Stimulated activated CD8-positive, alpha-beta memory T cell treated with anti-CD3 and anti-CD28 coated beads, Interleukin-12 subunit alpha, Interleukin-12 subunit beta, amount 100 ng/mL, for 4 hours (primary cell): Measurements from ENCODE around the gene EPHB1.

Source experiments
- DNase-seq: peaks from one replicate; pipeline ENCODE4 v3.0.0-alpha.2; 2020; ENCODE audit warnings: low read depth

The EPHB1 gene

DNA sequence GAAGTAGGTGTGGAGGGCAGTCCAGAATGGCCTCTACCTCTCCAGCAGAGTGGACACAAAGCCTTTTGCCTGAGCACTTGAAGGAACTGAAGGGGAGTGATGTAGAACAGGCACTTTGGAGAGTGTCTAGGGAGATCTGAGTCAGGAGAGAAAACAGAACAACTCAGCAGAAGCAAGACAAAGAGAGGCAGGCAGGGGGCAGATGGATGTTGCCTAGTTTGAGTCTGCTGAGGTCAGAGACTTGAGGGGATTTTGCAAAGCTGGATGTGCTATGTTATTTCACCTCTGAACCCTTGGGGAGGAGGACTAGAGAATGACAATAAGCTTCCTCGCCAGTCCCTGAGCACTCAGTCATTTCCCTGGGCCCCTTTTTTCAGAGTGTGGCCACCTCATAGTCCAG is 366.4 kb downstream of the EPHB1 start:
- no peak for DNase-seq

DNA sequence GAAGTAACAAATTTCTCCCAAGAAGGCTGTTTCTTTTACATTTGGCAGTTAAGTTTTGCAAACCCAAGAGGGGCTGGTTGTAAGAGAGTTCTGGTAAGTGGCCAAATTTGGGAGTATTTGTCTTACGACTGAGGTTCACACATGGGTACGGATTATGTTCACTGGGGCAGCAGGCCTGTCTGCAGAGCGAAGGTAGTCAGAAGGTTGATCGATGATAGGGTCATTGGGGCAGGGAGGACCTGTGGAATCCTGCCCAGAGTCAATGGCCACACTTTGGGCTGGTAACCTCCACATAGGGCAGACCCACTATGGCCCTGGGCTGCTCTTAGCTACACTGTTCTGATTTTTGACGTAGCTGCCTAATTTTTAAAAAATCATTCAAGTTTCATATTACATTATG is 368.6 kb downstream of the EPHB1 start:
- DNase-seq = no peak

DNA sequence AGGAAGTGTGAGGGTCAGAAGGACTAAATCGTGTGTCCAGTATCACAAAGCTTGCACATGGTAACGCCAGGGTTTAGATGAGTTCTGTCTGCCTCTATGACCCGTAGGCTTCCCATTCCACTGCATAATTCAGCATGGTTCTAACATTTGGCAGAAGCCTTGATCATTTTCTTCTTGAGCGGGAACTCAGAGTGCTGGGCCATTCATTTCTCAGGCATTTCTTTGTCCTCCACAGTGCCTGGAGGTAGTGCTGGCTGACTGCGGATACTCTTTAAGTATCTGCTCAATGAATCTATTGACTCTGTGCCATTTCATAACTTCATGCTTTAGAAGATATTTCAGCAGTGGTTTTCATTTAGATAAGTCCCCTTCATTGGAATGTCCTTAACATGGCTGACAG is 370.2 kb downstream of the EPHB1 start:
- DNase-seq = no peak

DNA sequence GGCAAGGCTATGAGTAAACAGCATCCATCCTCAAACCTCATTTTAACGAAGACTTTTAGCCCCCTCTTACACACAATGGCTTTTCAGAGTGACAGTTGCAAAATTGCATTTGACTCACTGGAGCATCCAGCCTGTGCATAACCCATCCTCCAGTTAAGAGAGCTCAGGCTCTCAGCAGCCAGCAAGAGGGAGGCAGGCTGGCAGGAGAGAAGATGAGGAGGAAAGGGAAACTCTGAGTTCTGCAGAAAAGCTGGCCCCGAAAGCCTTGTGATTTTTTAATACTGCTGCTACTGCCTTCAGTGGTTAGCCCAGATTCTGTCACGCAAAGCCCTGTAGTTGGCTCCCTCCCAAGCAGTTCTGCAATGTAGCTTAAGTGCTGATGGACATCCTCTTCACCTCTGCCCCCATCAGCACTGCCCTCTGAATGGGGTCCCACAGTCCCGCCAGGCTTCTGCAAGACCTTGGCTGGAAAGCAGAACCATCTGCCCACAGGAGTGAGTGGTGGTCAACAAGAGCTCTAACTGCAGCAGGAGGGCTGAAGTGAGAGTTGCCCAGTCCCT is 371.3 kb downstream of the EPHB1 start:
- no peak for DNase-seq

DNA sequence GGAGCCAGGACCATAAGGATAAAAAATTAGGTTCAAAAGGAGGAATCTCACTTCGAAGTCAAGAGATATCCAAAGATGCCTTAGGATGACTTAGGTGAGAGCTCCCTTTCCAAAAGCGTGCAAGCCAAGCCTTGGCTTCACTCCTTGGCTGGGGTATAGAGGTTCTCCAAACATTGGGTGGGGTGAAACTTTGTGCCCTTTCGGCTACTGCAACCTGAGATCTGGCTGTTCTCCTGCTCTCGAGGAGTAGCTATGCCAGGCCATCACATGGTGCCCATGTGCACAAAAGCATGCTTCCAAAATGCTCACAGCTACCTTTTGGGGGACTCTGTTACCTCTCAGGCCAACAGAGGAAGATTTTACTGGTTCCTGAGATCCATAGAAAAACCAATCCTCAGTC is 373.8 kb downstream of the EPHB1 start:
- DNase-seq = no peak

DNA sequence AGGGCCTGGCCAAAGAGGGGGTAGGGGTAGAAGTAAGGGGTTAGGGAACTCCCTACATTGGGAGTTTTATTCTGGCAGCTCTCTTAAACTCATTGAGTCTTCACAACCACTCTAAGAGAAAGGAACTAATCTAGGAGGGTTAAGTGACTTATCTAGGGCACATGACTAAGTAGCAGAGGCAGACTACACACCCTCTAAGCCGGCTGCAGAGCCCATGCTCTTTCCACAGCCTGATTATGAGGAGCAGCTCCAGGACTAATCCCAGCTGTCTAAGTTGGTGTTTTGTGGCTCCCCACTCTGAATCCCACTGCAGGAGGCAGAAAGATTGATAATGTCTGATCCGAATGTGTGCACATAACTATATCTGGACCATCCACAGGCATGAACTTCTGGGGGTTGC is 374.6 kb downstream of the EPHB1 start:
- no peak for DNase-seq

DNA sequence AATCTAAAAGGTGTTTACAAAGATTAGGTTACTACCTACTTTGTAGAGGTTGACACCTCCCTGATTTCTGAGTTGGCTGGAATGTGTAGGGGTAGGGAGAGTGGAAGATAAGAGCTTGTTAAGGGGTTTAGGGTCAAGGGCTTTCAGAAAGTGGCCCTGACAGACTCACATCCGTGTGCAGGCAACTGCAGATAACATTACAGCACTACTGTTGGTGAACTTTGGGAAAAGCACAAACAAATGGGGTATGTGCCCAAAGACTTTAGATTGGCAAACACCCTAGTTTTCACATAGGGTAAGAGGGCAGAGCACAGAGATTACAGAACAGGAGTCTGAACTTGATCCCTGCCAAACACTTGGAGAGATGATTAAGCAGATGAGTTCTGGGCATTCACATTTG is 375.7 kb downstream of the EPHB1 start:
- DNase-seq = no peak

DNA sequence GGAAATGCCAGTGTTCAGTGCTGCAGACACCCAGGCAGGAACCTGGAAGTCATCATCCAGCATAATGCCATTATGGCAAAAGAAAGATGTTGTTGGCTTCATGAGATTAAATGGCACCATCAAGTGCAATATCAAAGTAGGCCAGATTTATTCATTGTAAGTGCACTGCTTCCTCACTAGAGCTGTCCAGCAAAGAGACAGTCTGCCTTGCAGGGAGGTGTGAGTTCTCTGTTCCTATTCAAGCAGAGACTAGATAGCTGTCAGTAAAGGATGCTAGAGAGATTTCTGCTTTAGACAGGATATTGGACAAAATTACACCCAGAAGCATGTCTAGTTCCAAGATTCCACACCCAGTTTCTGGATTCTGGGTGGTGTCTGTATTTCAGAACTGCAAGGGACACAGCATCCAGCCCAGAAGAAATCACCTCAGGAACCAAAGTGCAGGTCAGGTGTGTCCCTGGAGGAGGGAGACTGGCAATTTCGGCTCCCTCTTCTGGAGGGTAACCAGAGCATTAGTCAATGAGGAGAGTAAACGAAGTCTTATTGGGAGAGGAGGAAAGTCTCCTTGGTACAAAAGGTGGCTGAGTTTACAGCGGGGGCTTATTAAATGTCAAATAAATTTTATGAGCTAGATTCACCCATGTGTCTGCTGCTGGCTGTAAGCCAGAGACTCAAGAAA is 377.3 kb downstream of the EPHB1 start:
- DNase-seq = no peak

DNA sequence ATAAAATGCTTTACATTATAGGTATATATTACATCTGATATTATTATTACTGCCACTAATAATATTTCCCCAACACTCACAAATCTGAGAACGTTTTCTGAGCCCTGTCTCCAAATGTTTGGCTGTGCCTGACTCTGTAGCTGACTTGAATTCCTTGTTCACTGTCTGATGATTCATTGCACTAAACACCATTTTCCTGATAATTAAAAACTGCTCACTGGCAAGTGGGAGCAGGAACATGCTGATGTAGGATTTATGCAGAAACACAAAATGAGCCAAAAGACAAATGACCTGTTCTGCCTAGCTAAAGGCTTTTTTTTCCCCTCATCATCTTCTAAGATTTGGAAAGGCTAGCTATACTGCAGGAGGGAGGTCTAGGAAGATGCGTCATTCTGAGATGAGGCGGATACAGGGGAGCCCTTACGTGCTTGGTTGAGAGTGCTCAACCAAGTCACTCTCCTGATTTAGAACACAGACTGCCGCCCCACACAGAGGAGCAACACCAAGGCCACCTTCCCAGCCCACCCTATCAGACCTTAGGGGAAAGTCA is 380.7 kb downstream of the EPHB1 start:
- DNase-seq = no peak

DNA sequence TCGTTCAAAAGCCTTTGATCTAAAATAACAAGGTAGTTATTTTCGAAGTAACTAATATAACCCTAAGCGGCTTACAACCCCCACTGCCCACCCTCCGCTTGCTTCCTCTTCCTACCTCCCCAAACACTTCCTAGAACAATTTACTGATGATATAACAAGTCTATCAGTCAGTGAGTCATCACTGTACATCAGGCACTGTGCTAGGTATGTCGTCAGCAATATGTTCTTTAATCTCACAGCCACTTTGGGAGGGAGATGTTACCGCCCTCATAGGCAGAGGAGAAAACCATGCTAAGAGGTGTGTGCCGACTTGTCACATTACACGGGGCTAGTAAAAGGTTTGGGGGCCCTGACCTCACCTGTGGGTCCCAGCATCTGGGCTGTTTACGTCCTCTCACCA is 381.8 kb downstream of the EPHB1 start:
- no peak for DNase-seq

DNA sequence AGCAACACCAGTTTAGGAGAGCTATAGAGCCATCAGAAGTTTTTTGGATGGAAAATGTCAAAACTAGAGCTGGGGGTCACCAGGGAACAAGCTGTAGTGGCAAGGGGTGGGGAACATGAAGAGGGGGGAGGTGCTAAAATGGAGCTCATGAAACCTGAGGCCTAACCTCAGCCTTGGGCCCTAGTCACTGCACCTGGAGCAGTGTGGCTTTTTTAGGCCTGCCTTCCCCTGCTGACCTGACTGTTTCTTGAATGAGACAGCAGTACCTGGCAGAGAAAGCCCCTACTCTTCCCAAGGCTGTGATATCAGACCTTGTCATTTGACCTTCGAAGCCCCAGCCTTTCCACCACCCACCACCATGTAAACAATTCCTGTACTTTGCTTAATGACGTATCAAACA is 383.5 kb downstream of the EPHB1 start:
- no peak for DNase-seq

DNA sequence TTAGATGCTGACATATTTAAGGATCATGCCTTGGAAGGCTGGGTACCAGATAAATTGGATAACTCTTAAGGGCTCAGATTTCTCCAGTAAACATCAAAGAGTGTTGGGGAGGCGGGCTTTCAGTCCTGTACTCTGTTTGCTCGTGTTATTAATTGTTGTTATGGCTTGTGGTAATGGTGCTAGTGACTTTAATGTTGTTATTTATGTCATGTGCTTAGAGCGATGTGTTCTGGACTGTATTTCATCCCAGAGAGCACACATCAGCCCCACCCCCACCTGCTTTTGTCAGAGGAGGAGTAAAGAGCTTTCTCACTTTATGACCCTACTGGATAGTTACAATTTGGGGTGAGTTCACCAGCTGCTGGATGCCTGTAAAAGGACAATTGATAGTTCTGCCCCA is 386.3 kb downstream of the EPHB1 start:
- no peak for DNase-seq

DNA sequence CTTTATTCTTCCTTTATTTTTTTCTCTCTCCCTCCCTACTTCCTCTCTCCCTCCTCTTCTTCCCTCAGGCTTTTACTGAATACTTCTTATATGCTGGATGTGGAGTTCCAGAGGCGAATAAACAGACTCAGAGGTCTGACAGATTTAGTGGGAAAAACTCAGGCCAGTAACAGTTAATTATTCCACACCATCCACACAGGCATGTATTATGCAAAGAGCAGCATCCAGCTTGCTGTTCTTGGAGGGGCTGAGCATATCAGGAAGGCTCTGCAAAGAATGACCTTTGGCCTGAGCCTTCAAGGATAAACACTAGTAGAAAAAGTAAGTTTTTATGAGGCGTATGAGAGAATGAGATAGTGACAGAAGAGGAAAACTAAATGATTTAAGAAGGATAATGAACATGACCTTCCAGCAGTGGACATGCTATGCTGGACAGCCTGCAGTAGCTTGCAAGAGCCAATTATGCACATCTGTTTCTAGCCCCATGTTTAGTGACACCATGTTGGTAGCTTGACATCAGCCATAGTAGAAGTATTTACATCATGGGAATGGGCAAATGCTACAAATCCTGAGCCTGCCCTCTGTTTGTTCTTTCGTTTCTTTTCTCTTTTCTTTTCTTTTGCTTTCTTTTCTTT is 387.4 kb downstream of the EPHB1 start:
- no peak for DNase-seq

DNA sequence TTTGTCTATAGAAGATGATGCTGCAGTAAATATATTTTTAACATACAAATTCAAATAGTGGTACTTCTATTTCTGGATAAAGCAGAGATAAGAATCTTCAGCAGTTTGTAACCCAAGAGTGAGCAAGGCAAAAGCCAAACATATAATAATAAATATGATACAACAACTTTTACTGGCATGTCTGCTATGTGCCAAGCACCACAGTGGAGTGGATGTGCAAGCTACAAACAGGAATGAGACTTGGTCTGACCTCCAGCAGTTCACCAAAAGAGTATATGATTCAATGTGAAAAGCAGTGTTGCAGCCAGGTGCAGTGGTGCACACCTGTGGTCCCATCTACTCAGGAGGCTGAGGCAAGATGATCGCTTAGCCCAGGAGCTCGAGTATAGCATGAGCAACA is 395.6 kb downstream of the EPHB1 start:
- no peak for DNase-seq

DNA sequence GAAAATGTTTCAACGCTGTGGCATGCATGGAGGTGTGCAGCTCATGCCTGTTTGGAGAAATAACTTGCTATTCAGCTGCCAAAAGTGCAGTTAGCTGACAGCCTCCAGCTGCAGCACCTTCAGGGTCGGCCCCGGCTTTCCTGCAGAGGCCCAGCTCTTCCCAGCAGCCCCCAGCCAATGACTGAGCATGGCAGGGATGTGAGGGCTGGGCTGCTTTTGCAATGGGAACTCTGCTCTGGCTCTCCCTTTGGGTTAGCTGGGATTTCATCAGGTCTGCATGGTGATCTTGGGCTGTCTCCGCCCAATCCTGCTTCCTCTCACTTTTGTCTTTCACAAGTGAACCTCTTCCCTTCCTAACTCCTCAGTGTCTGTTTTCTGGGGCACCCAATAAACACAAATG is 396.6 kb downstream of the EPHB1 start:
- DNase-seq = no peak

DNA sequence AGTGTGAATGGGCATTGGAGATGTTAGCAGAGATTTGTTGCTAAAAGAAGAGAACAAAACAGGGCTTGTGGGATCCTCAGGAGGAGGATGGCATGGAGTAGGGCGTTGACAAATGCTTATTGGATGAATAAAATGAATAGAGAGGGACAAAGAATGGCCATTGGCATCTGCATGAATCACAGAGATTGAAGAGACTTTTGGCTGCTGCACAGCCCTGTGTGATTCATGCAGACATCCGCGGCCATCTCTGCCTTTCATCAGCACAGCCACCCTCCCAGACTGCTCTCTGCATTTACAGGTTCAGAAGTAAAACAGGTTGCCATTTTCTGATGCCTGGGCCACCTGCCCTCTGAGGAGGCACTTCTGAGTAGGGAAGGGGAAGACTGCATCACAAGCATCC is 397.9 kb downstream of the EPHB1 start:
- no peak for DNase-seq

DNA sequence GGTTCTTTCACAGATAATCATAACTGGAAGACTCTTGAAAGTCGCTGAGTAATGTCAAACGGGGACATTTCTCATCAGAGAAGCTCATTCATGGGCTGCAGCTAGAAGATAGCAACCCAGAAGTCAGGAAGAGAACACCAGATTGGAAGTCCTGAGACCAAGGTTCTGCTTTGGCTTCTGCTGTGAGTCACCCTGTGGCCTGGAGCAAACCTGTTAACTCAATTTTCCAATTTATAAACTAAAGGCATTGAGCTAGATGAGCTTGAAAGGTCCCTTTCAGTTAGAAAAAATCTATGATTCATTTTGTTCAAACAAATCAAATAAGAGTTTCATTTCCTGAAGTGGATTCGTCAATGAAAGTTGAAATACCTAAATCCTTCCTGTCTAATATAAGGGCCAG is 402.2 kb downstream of the EPHB1 start:
- no peak for DNase-seq

DNA sequence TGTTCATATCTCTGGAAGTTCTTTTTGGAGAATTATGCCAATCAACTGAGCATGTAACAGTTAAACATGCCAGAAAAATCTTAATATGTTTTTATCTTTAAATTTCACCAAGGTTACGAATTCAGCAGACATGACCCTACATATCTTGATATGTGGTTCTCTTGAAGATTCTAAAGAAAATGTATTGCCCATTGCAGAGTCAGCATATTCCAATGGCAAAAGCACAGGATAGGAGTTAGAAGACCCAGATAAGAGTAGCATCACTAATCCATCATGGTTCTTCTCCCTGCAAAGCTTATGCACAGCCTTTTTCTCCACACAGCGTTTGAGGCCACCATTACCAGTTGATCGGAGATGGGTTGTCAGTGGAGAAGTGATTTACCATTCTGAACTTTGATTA is 402.8 kb downstream of the EPHB1 start:
- no peak for DNase-seq

DNA sequence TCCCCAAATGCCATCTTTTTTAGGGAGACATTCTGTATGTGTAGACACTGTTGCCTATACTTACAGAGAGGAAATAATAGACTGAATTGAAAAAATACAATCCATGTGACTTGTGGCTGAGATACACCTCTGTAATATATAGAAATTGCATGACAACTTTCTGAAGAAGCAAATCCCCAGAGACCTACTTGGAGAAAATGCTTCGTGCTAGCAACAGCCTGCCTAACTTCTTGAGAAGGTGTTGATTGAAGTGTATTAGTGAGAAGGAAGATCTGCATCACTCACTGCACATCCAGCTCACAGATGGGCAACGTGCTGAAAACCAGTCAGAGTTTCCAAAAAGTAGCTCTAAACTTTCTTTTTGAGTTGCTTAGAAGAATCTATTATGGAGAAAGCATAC is 404.1 kb downstream of the EPHB1 start:
- no peak for DNase-seq

DNA sequence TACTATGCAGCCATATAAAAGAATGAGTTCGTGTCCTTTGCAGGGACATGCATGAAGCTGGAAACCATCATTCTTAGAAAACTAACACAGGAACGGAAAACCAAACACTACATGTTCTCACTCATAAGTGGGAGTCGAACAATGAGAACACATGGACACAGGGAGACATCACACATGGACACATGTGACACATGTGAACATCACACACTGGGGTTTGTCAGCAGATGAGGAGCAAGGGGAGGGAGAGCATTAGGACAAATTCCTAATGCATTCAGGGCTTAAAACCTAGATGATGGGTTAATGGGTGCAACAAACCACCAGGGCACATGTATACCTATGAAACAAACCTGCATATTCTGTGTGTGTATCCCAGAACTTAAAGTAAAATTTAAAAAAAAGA is 408.0 kb downstream of the EPHB1 start:
- no peak for DNase-seq

DNA sequence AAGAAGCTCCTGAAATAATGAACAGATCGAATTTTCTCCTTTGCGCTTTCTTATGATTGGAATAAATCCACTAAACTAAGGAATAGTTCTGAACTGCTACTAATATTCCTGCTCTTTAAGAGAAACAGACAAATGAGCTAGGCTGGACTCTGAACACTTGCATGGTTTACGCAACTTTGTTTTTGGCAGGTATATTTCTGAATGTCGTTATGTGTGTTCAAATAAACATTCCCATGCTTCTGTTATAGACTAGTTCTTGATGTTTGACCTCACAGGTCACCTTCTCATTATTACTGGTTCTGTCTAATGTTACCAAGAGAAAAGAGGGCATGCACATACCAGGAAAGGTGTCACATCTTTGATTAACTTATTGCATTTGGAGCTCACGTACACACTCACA is 418.2 kb downstream of the EPHB1 start:
- no peak for DNase-seq

DNA sequence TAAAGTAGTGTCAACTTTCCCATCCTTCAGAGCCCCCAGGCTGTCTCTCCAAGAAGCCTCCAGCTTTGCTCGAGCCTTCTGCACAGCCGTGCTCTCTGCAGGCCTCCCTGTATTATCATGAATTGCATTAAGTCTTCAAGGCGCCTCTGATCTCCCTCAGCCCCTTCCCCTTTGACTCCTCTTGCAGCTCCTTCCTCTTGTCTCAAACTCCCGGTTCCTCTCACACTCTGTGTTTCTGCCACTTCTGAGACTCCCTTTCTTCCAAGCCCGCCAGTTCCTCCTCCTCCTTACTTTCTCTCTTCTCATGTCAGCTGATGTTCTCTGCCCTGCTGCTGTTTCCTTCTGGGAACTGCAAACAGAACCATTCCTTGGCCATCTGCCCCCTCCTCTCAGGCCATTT is 418.8 kb downstream of the EPHB1 start:
- no peak for DNase-seq

DNA sequence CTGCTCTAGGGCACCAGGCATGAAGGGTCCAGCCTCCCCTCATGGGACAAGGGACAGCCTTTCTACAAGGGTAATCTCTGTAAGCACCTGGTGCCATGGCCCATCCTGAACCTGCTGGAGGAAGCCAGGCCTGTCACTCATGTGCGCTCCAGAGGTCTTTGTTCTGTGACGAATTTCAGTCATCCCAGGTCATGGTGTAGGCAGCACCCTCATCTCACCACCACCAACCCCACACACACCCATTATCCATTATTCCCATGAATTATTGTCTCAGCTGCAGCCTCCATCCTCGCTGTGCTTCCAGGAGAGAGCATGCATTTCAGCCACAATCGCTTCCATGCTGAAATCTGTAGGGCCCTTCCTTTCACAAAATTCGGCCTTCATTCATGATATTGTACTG is 419.3 kb downstream of the EPHB1 start:
- no peak for DNase-seq

DNA sequence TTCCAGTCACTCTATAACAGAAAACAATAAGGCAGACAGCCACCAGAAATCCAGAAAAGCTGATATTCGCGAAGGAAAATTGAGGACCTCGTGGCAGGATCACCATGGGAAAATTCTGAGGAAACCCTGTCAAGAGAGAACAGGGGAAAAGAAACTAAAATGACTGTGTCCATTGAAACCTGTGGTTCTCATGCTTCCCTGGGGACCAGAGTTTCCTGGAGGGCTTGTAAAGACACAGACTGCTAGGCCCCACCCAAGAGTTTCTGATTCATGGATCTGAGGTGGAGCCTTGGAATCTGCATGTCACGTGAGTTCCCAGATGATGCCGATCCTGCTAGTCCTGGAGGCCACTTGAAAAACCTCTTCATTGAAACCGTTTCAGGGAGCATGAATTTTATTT is 420.5 kb downstream of the EPHB1 start:
- DNase-seq = no peak
